ENCODE measurements around the gene RNF103.

- TF ChIP-seq CEBPB (IDR thresholded peaks at IDR 0.05) (no peak), TAF1 (IDR thresholded peaks at IDR 0.05; ENCODE audit: low read depth) (no peak), REST (IDR thresholded peaks at IDR 0.05; ENCODE audit: low read depth) (no peak), FOXM1 (IDR thresholded peaks at IDR 0.05; ENCODE audit: borderline replicate concordance, low read depth) (no peak), YY1 (IDR thresholded peaks at IDR 0.05; ENCODE audit: low read depth) (no peak), CREB1 (IDR thresholded peaks at IDR 0.05; ENCODE audit: low read depth) (no peak), TEAD4 (IDR thresholded peaks at IDR 0.05) (no peak), MAX (IDR thresholded peaks at IDR 0.05) (no peak), EP300 (IDR thresholded peaks at IDR 0.05; ENCODE audit: borderline replicate concordance) (no peak), NFIC (IDR thresholded peaks at IDR 0.05) (no peak), RAD21 (IDR thresholded peaks at IDR 0.05; ENCODE audit: low read depth) (no peak)
These were observed 8.3 kb upstream of the RNF103 start for GRCh38 chr2:86631846-86632485.
